ENCODE results near the gene BRINP1.

DNA sequence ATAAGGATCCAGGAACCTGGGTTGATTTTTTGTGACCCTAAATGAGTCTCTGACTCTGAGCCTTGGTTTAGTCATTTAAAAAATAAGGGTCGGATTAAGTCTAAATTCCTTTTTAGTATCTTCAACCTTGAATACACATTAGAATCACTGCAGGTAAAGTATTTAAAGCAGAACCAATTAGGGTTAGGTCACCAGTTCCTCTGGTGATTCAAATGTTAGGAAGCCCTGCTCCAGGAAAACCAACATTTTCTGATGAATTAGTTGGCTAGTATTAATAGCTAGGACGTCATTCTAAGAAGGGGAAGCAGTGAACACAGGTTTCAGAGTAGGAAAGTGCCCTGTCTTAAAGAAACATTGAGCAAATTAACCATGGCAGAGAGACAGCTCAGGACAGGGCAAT lies 31.4 kb upstream of the BRINP1 start:
- TF ChIP-seq, protein P1, sequence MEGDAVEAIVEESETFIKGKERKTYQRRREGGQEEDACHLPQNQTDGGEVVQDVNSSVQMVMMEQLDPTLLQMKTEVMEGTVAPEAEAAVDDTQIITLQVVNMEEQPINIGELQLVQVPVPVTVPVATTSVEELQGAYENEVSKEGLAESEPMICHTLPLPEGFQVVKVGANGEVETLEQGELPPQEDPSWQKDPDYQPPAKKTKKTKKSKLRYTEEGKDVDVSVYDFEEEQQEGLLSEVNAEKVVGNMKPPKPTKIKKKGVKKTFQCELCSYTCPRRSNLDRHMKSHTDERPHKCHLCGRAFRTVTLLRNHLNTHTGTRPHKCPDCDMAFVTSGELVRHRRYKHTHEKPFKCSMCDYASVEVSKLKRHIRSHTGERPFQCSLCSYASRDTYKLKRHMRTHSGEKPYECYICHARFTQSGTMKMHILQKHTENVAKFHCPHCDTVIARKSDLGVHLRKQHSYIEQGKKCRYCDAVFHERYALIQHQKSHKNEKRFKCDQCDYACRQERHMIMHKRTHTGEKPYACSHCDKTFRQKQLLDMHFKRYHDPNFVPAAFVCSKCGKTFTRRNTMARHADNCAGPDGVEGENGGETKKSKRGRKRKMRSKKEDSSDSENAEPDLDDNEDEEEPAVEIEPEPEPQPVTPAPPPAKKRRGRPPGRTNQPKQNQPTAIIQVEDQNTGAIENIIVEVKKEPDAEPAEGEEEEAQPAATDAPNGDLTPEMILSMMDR (conservative IDR thresholded peaks at IDR 0.05) = no peak
- TF ChIP-seq EZH2 (IDR thresholded peaks at IDR 0.05; ENCODE audit: low read depth) = no peak
